ENCODE results near the gene MALRD1. TPM values are rescaled to one million over a fixed set of nuclear protein-coding genes. Genes with fewer than 3 reads are reported as not detected.

MALRD1 gene
- total and polyA plus RNA-seq, 2 of the 8 experiments (the other 6 are each of a cell fraction or from before 2014, with no cell fraction given): 0.32 to 0.35 TPM

GRCh38 chr10:19421674-19422073 is 373.1 kb downstream of the MALRD1 start (continued):
- no peak for TF ChIP-seq E2F6 (IDR thresholded peaks at IDR 0.05)
- TF ChIP-seq CBX5 (IDR thresholded peaks at IDR 0.05; ENCODE audit: low read depth, low read length): no peak
- no peak for TF ChIP-seq HDAC6 (IDR thresholded peaks at IDR 0.05; ENCODE audit: low read depth, low read length)
- TF ChIP-seq YY1 (IDR thresholded peaks at IDR 0.05; ENCODE audit: low read depth, low read length): no peak
